Pancreas (tissue), 10 donors: ENCODE measurements around the gene DCST1. TPM values are rescaled to one million over a fixed set of nuclear protein-coding genes. Genes with fewer than 3 reads are reported as not detected.

Source experiments
- ATAC-seq, 4 donors: fragments of 200-7000 bp; cut with Tn5 transposase; one replicate each; pipeline versions ENCODE4 v1.8.0 to v1.9.1; 2020; ENCODE audit warnings: mild to moderate bottlenecking in 4 of 4, moderate library complexity in 4 of 4
- DNase-seq, 6 donors: peaks; one replicate each; pipeline ENCODE4 v3.0.0-alpha.2; 2020
- FAIRE-seq: peaks from 2 replicates; lab custom pipeline; 2012; peaks lifted over from hg19 to GRCh38; lab: Jason Lieb, UNC
- H3K27ac ChIP-seq, 4 donors: fragments of 200-600 bp; sonication (generic); 1 replicate in 3 of 4; 2 replicates in 1 of 4; pipeline versions ENCODE4 v1.5.0 to v1.8.0; 2020
- H3K27me3 ChIP-seq, 4 donors: fragments of 200-600 bp; one replicate each; pipeline ENCODE4 v1.8.0; 2021
- H3K36me3 ChIP-seq, 3 donors: fragments of 200-600 bp; sonication (generic) in 1 of 3; one replicate each; pipeline versions ENCODE4 v1.5.0 to v1.8.0; 2020 to 2021
- H3K4me1 ChIP-seq, 3 donors: fragments of 200-600 bp; one replicate each; pipeline ENCODE4 v1.8.0; 2021
- H3K4me3 ChIP-seq, 4 donors: fragments of 200-600 bp; sonication (generic) in 2 of 4; one replicate each; pipeline versions ENCODE4 v1.5.0 to v1.8.0; 2020 to 2021
- H3K9me3 ChIP-seq, 4 donors: fragments of 200-600 bp; one replicate each; pipeline ENCODE4 v1.8.0; 2021
- CTCF ChIP-seq, 4 donors: fragments of 200-600 bp; sonication (generic) in 3 of 4; IDR thresholded peaks; one replicate each; pipeline versions ENCODE4 v1.5.0 to v1.8.0; 2021; ENCODE audit warnings: antibody characterized with exemption in 4 of 4
- WGBS, 2 donors: extraction: QIAGEN DNeasy Blood & Tissue Kit; methylation state at CpG; one replicate each; pipeline ENCODE4 v1.1.7; 2013; 5-methylcytosine and 5-hydroxymethylcytosine counted together
- intact Hi-C, 3 donors: fragments of 100-400 bp; cut with DNase I; formaldehyde crosslinking; loops; one replicate each; pipeline versions ENCODE4 v1.11.1 to v1.14.2; 2022
- polyA plus RNA-seq, 2 donors: library from polyadenylated mRNA; stranded (reverse); fragments of 200-250 nt; gene quantifications; one replicate each; pipeline ENCODE4 v1.2.3, GENCODE V29; 2013
- total RNA-seq, 6 donors: library from RNA; stranded (reverse); fragmentation: NEBNext Ultra II Directional in 4 of 6; extraction: Animal tissue kit (Norgen Biotek cat#: 25700) in 4 of 6; gene quantifications; one replicate each; pipeline versions ENCODE4 v1.2.1 to v1.2.4, GENCODE V29; 2021 to 2023
- donor health status: healthy with polysubstance abuse.
- donor health status: DM: no; HTN: no; CAD: no; lungs with moderate emphysema.
- donor health status: DM: no; HTN: no; CAD: no.
- donor health status: control.
- donor health status: control.
- donor health status: Bipolar disorder and iron deficiency.
- donor health status: DM: yes; HTN: yes; CAD: no.
- donor health status: DM: no; HTN: no; CAD: no.
- donor health status: DM: no; HTN: no; CAD: no.
- donor health status: DM: yes; HTN: yes; CAD: no.

Gene DCST1
- total and polyA plus RNA-seq, 8 donors, result 0.14 TPM; not detected in 7

- no peaks in the 10 kb centered on the region for H3K36me3 ChIP-seq
Measured at GRCh38 chr1:155070721-155071569, 37.3 kb downstream of the DCST1 start.

DNA sequence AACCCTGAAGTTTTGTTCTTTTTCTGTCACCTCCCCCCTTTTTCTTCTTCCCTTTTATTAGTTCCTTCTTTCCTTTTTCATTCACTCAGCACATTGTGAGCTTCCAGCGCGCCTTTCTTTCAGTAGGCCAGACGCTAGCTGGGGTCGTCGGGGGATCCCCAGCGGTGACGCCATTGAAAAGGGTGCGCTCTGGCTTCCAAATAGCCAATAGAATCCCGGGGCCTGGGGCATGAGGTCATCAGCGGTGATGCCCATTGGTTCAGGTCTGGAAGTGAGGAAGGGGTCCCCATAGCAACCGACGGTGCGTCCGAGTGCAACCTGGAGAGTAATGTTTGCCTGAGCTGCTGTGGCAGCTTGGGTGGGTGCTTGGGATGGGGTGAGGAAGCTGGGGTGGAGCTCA, 38.1 kb downstream of the DCST1 start:
- H3K9me3 ChIP-seq, result no peaks in the 10 kb centered on the region
- DNase-seq (peak in 2 of 6 donors; percentile 16 to 52), ATAC-seq (no peak), FAIRE-seq (no peak)
- H3K4me1 ChIP-seq, result peaks cover 0 to 7% (median 0%) of the 10 kb centered on the region in 3 donors
- intact Hi-C loops, result no loop called here
- H3K4me3 ChIP-seq, result no peak overlapping the region
- no peaks in the 10 kb centered on the region for H3K36me3 ChIP-seq
- WGBS, 2 donors, result 75 to 77% methylated on average over 14 of the region's 14 CpGs
- H3K27ac ChIP-seq, result no peak overlapping the region
- TF ChIP-seq CTCF (IDR thresholded peaks at IDR 0.05), result no peak
- no peaks in the 10 kb centered on the region for H3K27me3 ChIP-seq

More at GRCh38 chr1:155070721-155071569, 37.3 kb downstream of the DCST1 start:
- Histone ChIP-seq H3K27me3 (no peaks in the 10 kb centered on the region), H3K27ac (no peak overlapping the region), H3K4me3 (peak overlapping the region; percentile 1 to 47 (median 16)), H3K4me1 (peaks cover 0 to 7% (median 0%) of the 10 kb centered on the region in 3 donors), H3K9me3 (no peaks in the 10 kb centered on the region)
- 10 to 11% methylated on average over 60 to 61 of the region's 61 CpGs for WGBS, 2 donors
- ATAC-seq, result peak; percentile 84 to 90 (median 90)
- intact Hi-C loops, result no loop called here
- peak in 3 of 4 donors; percentile 14 to 37 (median 31) for TF ChIP-seq CTCF (IDR thresholded peaks at IDR 0.05)
- no peak for FAIRE-seq
- DNase-seq, result peak in 5 of 6 donors; percentile 68 to 89 (median 77)

GRCh38 chr1:155072531-155073289, 39.1 kb downstream of the DCST1 start:
- WGBS, 2 donors, result 57 to 62% methylated on average over 7 of the region's 7 CpGs
- H3K4me1 ChIP-seq, result peaks cover 0 to 7% (median 0%) of the 10 kb centered on the region in 3 donors
- DNase-seq (peak in 2 of 6 donors; percentile 17 to 29), ATAC-seq (no peak), FAIRE-seq (no peak)
- H3K27ac ChIP-seq, result no peak overlapping the region
- H3K9me3 ChIP-seq, result no peaks in the 10 kb centered on the region
- no peak for TF ChIP-seq CTCF (IDR thresholded peaks at IDR 0.05)
- H3K36me3 ChIP-seq, result no peaks in the 10 kb centered on the region
- no peak overlapping the region for H3K4me3 ChIP-seq
- intact Hi-C loops, result no loop called here
- no peaks in the 10 kb centered on the region for H3K27me3 ChIP-seq

DNA sequence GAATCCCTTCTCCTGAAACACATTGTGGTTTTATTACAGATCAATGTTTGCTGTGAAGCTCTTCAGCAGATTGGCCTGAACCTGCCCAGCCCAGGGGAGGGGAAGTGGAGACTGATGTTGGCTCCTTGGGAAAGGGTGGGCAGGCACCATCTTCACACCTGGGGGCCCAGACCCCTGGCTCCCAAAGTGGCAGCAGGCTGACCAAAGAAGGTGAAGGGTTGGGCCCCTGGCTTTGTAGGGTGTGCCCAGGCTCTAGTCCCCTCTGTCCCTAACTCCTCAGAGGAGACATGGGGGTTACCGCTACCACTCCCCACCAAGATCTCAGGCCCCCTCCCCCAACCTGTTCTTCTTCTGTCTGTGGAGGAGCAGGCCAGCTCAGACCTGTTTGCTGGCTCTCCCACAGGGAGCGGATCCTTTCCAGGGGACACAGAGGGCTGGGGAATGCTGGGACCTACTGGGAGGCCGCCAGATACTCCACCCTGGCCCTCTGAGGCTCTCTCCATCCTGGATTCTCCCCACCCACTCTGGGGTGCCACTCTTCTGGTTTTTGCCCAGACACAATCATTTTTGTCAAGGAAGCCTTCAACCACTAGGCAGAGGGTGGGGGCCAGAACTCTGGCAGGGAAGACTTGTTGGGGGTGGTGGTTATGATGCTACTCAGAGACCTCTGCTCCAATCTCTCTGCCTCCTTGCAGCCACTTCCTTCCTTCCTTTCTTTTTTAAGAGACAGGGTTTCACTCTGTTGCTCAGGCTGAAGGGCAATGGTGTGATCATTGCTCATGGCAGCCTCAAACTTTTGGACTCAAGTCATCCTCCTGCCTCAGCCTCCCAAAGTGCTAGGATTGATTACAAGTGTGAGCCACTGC, 40.0 kb downstream of the DCST1 start:
- no peak for FAIRE-seq

More for the DNA sequence above, 40.0 kb downstream of the DCST1 start:
- DNase-seq (peak in 2 of 6 donors; percentile 12 to 46), ATAC-seq (no peak)
- WGBS, 2 donors, result 95 to 97% methylated on average over 3 of the region's 3 CpGs
- TF ChIP-seq CTCF (IDR thresholded peaks at IDR 0.05), result no peak
- Histone ChIP-seq H3K9me3 (no peaks in the 10 kb centered on the region), H3K36me3 (no peaks in the 10 kb centered on the region), H3K27ac (no peak overlapping the region), H3K4me3 (no peak overlapping the region), H3K4me1 (peaks cover 0 to 7% (median 0%) of the 10 kb centered on the region in 3 donors), H3K27me3 (no peaks in the 10 kb centered on the region)
- intact Hi-C loops, result no loop called here
